Mucosa of descending colon (tissue), 3 donors: ENCODE results near the gene PRXL2A. TPM values are rescaled to one million over a fixed set of nuclear protein-coding genes. Genes with fewer than 3 reads are reported as not detected.
A peak's percentile ranks its signal among the peaks of the same experiment; 100 is the strongest.

ENCODE experiments used
- ATAC-seq: fragments of 200-7000 bp; cut with Tn5 transposase; one replicate; pipeline ENCODE4 v1.9.1; 2020; ENCODE audit warnings: mild to moderate bottlenecking, moderate library complexity
- DNase-seq, 3 donors: peaks; one replicate each; pipeline ENCODE4 v3.0.0-alpha.2; 2020
- H3K36me3 ChIP-seq: fragments of 200-600 bp; one replicate; pipeline ENCODE4 v1.8.0; 2021; ENCODE audit warnings: low read depth, mild to moderate bottlenecking
- H3K4me1 ChIP-seq: fragments of 200-600 bp; one replicate; pipeline ENCODE4 v1.8.0; 2021; ENCODE audit warnings: low read depth, mild to moderate bottlenecking
- H3K4me3 ChIP-seq: fragments of 200-600 bp; one replicate; pipeline ENCODE4 v1.8.0; 2021; ENCODE audit warnings: mild to moderate bottlenecking
- H3K9me3 ChIP-seq: fragments of 200-600 bp; one replicate; pipeline ENCODE4 v1.8.0; 2021; ENCODE audit warnings: mild to moderate bottlenecking
- CTCF ChIP-seq: fragments of 200-600 bp; IDR thresholded peaks from one replicate; pipeline ENCODE4 v1.8.0; 2022; ENCODE audit warnings: antibody characterized with exemption, mild to moderate bottlenecking
- intact Hi-C, 2 donors: fragments of 100-400 bp; cut with DNase I in 1 of 2; cut with micrococcal nuclease in 1 of 2; formaldehyde crosslinking; loops; one replicate each; pipeline versions ENCODE4 v1.11.0 to v1.11.1; 2022; cut with DNase I, micrococcal nuclease
- total RNA-seq, 3 donors: library from RNA; stranded (reverse); fragmentation: NEBNext Ultra II Directional in 2 of 3; extraction: Animal tissue kit (Norgen Biotek cat#: 25700) in 2 of 3; gene quantifications; one replicate each; pipeline versions ENCODE4 v1.2.1 to v1.2.4, GENCODE V29; 2021 to 2023
- donor health status: DM: no; HTN: no; CAD: no; lungs with moderate emphysema.
- donor health status: DM: no; HTN: no; CAD: no.
- donor health status: DM: no; HTN: yes; CAD: no.

The PRXL2A gene
- total RNA-seq, 3 donors from 2014 or later: 95.2 to 123 (median 95.8) TPM

- H3K36me3 ChIP-seq: no peaks in the 10 kb centered on the region
- no peaks in the 10 kb centered on the region for H3K9me3 ChIP-seq
- ATAC-seq: no peak
- intact Hi-C loops: no loop called here
- H3K4me1 ChIP-seq: peaks cover 28% of the 10 kb centered on the region
- no peak overlapping the region for H3K4me3 ChIP-seq
- no peak for TF ChIP-seq CTCF
- no peak for DNase-seq
Observed at GRCh38 chr10:80480852-80481251, 72.5 kb downstream of the PRXL2A start.

GRCh38 chr10:80484243-80484642 is 75.9 kb downstream of the PRXL2A start:
- ATAC-seq (no peak), DNase-seq (no peak)
- TF ChIP-seq CTCF: no peak
- no peaks in the 10 kb centered on the region for H3K9me3 ChIP-seq
- intact Hi-C loops: no loop called here
- H3K36me3 ChIP-seq: no peaks in the 10 kb centered on the region
- H3K4me1 ChIP-seq: peaks cover 21% of the 10 kb centered on the region
- no peak overlapping the region for H3K4me3 ChIP-seq

- no peaks in the 10 kb centered on the region for H3K9me3 ChIP-seq
- ATAC-seq (no peak), DNase-seq (no peak)
- H3K4me1 ChIP-seq: peaks cover 21% of the 10 kb centered on the region
- intact Hi-C loops: no loop called here
- H3K4me3 ChIP-seq: no peak overlapping the region
- H3K36me3 ChIP-seq: no peaks in the 10 kb centered on the region
- TF ChIP-seq CTCF: no peak
Observed at GRCh38 chr10:80484676-80485075, 76.3 kb downstream of the PRXL2A start.

- peaks cover 21% of the 10 kb centered on the region for H3K4me1 ChIP-seq
- ATAC-seq (peak; percentile 5), DNase-seq (no peak)
Observed at GRCh38 chr10:80485076-80485945, 77.0 kb downstream of the PRXL2A start.

GRCh38 chr10:80485946-80486764 is 77.8 kb downstream of the PRXL2A start:
- Histone ChIP-seq H3K36me3 (no peaks in the 10 kb centered on the region), H3K9me3 (no peaks in the 10 kb centered on the region), H3K4me1 (peaks cover 21% of the 10 kb centered on the region), H3K4me3 (no peak overlapping the region)
- DNase-seq (no peak), ATAC-seq (peak; percentile 48)
- intact Hi-C loops: no loop called here
- TF ChIP-seq CTCF: no peak

More at GRCh38 chr10:80485076-80485945, 77.0 kb downstream of the PRXL2A start:
- no peaks in the 10 kb centered on the region for H3K36me3 ChIP-seq
- H3K9me3 ChIP-seq: no peaks in the 10 kb centered on the region
- H3K4me3 ChIP-seq: no peak overlapping the region
- intact Hi-C loops: no loop called here
- no peak for TF ChIP-seq CTCF

Other genes starting within 250 kb of the PRXL2A start
- gene ANXA11, start 203.0 kb upstream of the PRXL2A start, total RNA-seq: 100 to 1,000 TPM; 252 to 424 (median 367) TPM
- gene MAT1A, start 118.9 kb upstream of the PRXL2A start, total RNA-seq: under 1 TPM in 1 of 3 donors, not detected in 2; 0.89 TPM
- not detected for gene DYDC1, start 51.8 kb upstream of the PRXL2A start, total RNA-seq
- gene DYDC2, start 51.8 kb upstream of the PRXL2A start, total RNA-seq: not detected
- 10 to 100 TPM; 75.5 to 96.5 (median 81.0) TPM for gene TSPAN14, start 45.8 kb downstream of the PRXL2A start, total RNA-seq
- not detected for gene SH2D4B, start 129.4 kb downstream of the PRXL2A start, total RNA-seq